IMR-90 (cell line): ENCODE data around the gene SLC8A1. TPM values are rescaled to one million over a fixed set of nuclear protein-coding genes. Genes with fewer than 3 reads are reported as not detected.

ENCODE experiments used
- ATAC-seq: fragments of 200-7000 bp; cut with Tn5 transposase; 2 replicates; pipeline ENCODE4 v1.9.1; 2020; ENCODE audit warnings: low read depth, mild to moderate bottlenecking, moderate library complexity
- BruUV-seq: library from RNA; stranded (reverse); fragments of 400-500 nt; replicated peaks from 2 replicates; lab custom pipeline; 2021; lab: Mats Ljungman, UMichigan
- CTCF ChIA-PET: fragments of 300-600 bp; formaldehyde crosslinking; extraction: SDS; loops from one replicate; lab custom pipeline; 2021; ENCODE audit warnings: antibody characterized with exemption; lab: Yijun Ruan, JAX
- POLR2A ChIA-PET: fragments of 300-600 bp; sonication (Branson Sonifier 250); formaldehyde crosslinking; loops from one replicate; lab custom pipeline; 2022; ENCODE audit warnings: antibody characterized with exemption; ENCODE audit not compliant: unreplicated experiment; lab: Charles Lee
- DNase-seq: peaks from one replicate; pipeline ENCODE4 v3.0.0; 2013
- H2AFZ ChIP-seq: replicated peaks from 2 replicates; pipeline ENCODE3; 2013; ENCODE audit warnings: low read length, mild to moderate bottlenecking; ENCODE audit not compliant: poor library complexity
- H2AK5ac ChIP-seq: 2 replicates; pipeline ENCODE4 v1.6.1; 2013; ENCODE audit warnings: low read depth, low read length, inconsistent platforms
- H2AK9ac ChIP-seq: replicated peaks from 2 replicates; pipeline ENCODE3; 2013; ENCODE audit warnings: mild to moderate bottlenecking, low read depth, low read length, moderate library complexity; ENCODE audit not compliant: poor library complexity
- H2BK120ac ChIP-seq: 2 replicates; pipeline ENCODE4 v1.6.1; 2013; ENCODE audit warnings: low read depth, low read length, inconsistent platforms
- H2BK15ac ChIP-seq: 3 replicates; pipeline ENCODE4 v1.6.1; 2013; ENCODE audit warnings: low read depth, low read length, inconsistent platforms
- H2BK20ac ChIP-seq: 2 replicates; pipeline ENCODE4 v1.6.1; 2013; ENCODE audit warnings: low read depth, mild to moderate bottlenecking, inconsistent platforms, low read length, moderate library complexity
- H2BK5ac ChIP-seq: 2 replicates; pipeline ENCODE4 v1.6.1; 2013; ENCODE audit warnings: mild to moderate bottlenecking, low read depth, low read length, inconsistent platforms; ENCODE audit not compliant: poor library complexity, severe bottlenecking
- H3K14ac ChIP-seq: replicated peaks from 2 replicates; pipeline ENCODE4 v1.6.1; 2013; ENCODE audit warnings: low read depth, low read length, inconsistent platforms
- H3K18ac ChIP-seq: 2 replicates; pipeline ENCODE4 v1.6.1; 2013; ENCODE audit warnings: low read depth, low read length, control low read depth
- H3K23ac ChIP-seq: 2 replicates; pipeline ENCODE4 v1.6.1; 2013; ENCODE audit warnings: low read depth, low read length, inconsistent platforms
- H3K27ac ChIP-seq: 2 replicates; pipeline ENCODE4 v1.5.1; 2013; ENCODE audit warnings: mild to moderate bottlenecking, control low read depth, low read length; ENCODE audit not compliant: insufficient read depth
- H3K27me3 ChIP-seq: 2 replicates; pipeline ENCODE4 v1.6.1; 2013; ENCODE audit warnings: low read length; ENCODE audit not compliant: control insufficient read depth, insufficient read depth
- H3K36me3 ChIP-seq: 2 replicates; pipeline ENCODE4 v1.6.1; 2013; ENCODE audit warnings: low read length, mixed read lengths; ENCODE audit not compliant: control insufficient read depth, insufficient read depth
- H3K4ac ChIP-seq: 2 replicates; pipeline ENCODE4 v1.6.1; 2013; ENCODE audit warnings: low read depth, low read length, inconsistent platforms
- H3K4me1 ChIP-seq: 2 replicates; pipeline ENCODE4 v1.6.1; 2013; ENCODE audit warnings: low read length, mixed read lengths; ENCODE audit not compliant: control insufficient read depth, insufficient read depth
- H3K4me2 ChIP-seq: 2 replicates; pipeline ENCODE4 v1.6.1; 2013; ENCODE audit warnings: low read depth, mild to moderate bottlenecking, control low read depth, low read length, moderate library complexity
- H3K4me3 ChIP-seq: 2 replicates; pipeline ENCODE4 v1.5.1; 2013; ENCODE audit warnings: low read depth, mild to moderate bottlenecking, control low read depth, low read length, moderate library complexity; ENCODE audit not compliant: insufficient read depth
- H3K56ac ChIP-seq: 2 replicates; pipeline ENCODE4 v1.6.1; 2013; ENCODE audit warnings: low read length, inconsistent platforms; ENCODE audit not compliant: insufficient read depth; ENCODE audit errors: extremely low read depth
- H3K79me1 ChIP-seq, 2 experiments: 2 replicates each; pipeline ENCODE4 v1.6.1; 2013; ENCODE audit warnings: low read length in 2 of 2, inconsistent platforms in 1 of 2, low read depth in 1 of 2
- H3K9ac ChIP-seq: 2 replicates; pipeline ENCODE4 v1.6.1; 2013; ENCODE audit warnings: low read depth, low read length, control low read depth
- H3K9me1 ChIP-seq: 2 replicates; pipeline ENCODE4 v1.6.1; 2013; ENCODE audit warnings: low read length, inconsistent platforms; ENCODE audit not compliant: insufficient read depth
- H3K9me3 ChIP-seq: 2 replicates; pipeline ENCODE4 v1.6.1; 2013; ENCODE audit warnings: low read length; ENCODE audit not compliant: control insufficient read depth, insufficient read depth
- H4K20me1 ChIP-seq: 2 replicates; pipeline ENCODE4 v1.6.1; 2013; ENCODE audit warnings: low read length, inconsistent platforms; ENCODE audit not compliant: insufficient read depth
- H4K5ac ChIP-seq: 2 replicates; pipeline ENCODE4 v1.6.1; 2013; ENCODE audit warnings: mild to moderate bottlenecking, low read depth, low read length, control low read depth
- H4K8ac ChIP-seq, 2 experiments: 2 replicates each; pipeline ENCODE4 v1.6.1; 2013; ENCODE audit warnings: low read depth in 2 of 2, low read length in 2 of 2, control low read depth in 1 of 2, inconsistent platforms in 1 of 2
- H4K91ac ChIP-seq: 2 replicates; pipeline ENCODE4 v1.6.1; 2013; ENCODE audit warnings: low read depth, low read length, inconsistent platforms; ENCODE audit not compliant: insufficient read depth
- BHLHE40 ChIP-seq: fragments of 150-350 bp; IDR thresholded peaks from 2 replicates; pipeline ENCODE4 v1.6.1; 2016; ENCODE audit warnings: mild to moderate bottlenecking, low read depth, low read length
- CEBPB ChIP-seq: IDR thresholded peaks from 2 replicates; pipeline ENCODE4 v1.6.1; 2012; ENCODE audit warnings: low read depth, low read length, improper control_type of control experiment
- ELK1 ChIP-seq: fragments of 150-350 bp; IDR thresholded peaks from 2 replicates; pipeline ENCODE4 v1.6.1; 2016; ENCODE audit warnings: low read depth, mild to moderate bottlenecking, low read length, moderate library complexity, borderline replicate concordance
- FOS ChIP-seq: fragments of 150-350 bp; IDR thresholded peaks from 2 replicates; pipeline ENCODE4 v1.6.1; 2016; ENCODE audit warnings: low read depth, low read length
- MXI1 ChIP-seq: IDR thresholded peaks from 2 replicates; pipeline ENCODE4 v1.6.1; 2012; ENCODE audit warnings: low read depth, mild to moderate bottlenecking, low read length, moderate library complexity, borderline replicate concordance
- RAD21 ChIP-seq: IDR thresholded peaks from 2 replicates; pipeline ENCODE4 v1.6.1; 2012; ENCODE audit warnings: low read length, improper control_type of control experiment
- WGBS, 2 experiments: methylation state at CpG; one replicate each; pipeline versions ENCODE4 v1.1.5 to v1.1.7; 2013; ENCODE audit warnings: missing lambda C conversion rate in 2 of 2; ENCODE audit not compliant: insufficient read length in 1 of 2; ENCODE audit errors: extremely low coverage in 2 of 2; 5-methylcytosine and 5-hydroxymethylcytosine counted together
- dilution Hi-C: fragments of 300-500 bp; cut with HindIII; formaldehyde crosslinking; loops from one replicate; pipeline ENCODE4 v1.14.3; 2018; ENCODE audit warnings: low sequenced_read_pairs; ENCODE audit not compliant: unreplicated experiment
- in situ Hi-C: fragments of 300-500 bp; cut with MboI; formaldehyde crosslinking; loops from 3 replicates; pipeline ENCODE4 v1.14.3; 2019; ENCODE audit warnings: low sequenced_read_pairs, inconsistent platforms, mixed read lengths
- intact Hi-C: fragments of 100-400 bp; cut with micrococcal nuclease; formaldehyde crosslinking; loops from 2 replicates; pipeline ENCODE4 v1.10.0; 2022
- polyA plus RNA-seq, 3 experiments: library from polyadenylated mRNA; depleted of rRNA; stranded (reverse); fragments of >200 nt; gene quantifications; 2 replicates each; pipeline ENCODE4 v1.2.3, GENCODE V29; 2012; ENCODE audit warnings: low replicate concordance in 1 of 3
- total RNA-seq: library from RNA; depleted of rRNA; stranded (reverse); fragments of >200 nt; gene quantifications from 2 replicates; pipeline ENCODE4 v1.2.3, GENCODE V29; 2012

The SLC8A1 gene
- total and polyA plus RNA-seq, 2 of the 4 experiments (the other 2 are of a cell fraction): 7.7 to 57.0 TPM

- Histone ChIP-seq H4K91ac (no peak overlapping the region), H3K36me3 (0 out of 2 replicates have a peak, but pooled peaks cover 1% of the 10 kb centered on the region), H3K4me1 (peaks cover 2% of the 10 kb centered on the region; the same call in 1 of the 2 replicates), H3K18ac (no peak overlapping the region), H4K5ac (no peak overlapping the region), H3K9ac (no peak overlapping the region), H2AK5ac (no peak overlapping the region), H2BK5ac (no peak overlapping the region), H3K4me3 (no peak overlapping the region), H3K79me1 (peaks cover 18 to 19% of the 10 kb centered on the region in 2 experiments), H3K4me2 (no peak overlapping the region), H3K4ac (no peak overlapping the region), H2BK15ac (no peak overlapping the region), H2AK9ac (no peak overlapping the region), H2BK20ac (no peak overlapping the region), H3K27ac (no peak overlapping the region), H3K56ac (no peak overlapping the region), H3K9me3 (peaks cover 7% of the 10 kb centered on the region), H4K8ac (no peak overlapping the region), H3K14ac (no peak overlapping the region), H2BK120ac (no peak overlapping the region), H4K20me1 (no peaks in the 10 kb centered on the region), H3K9me1 (no peaks in the 10 kb centered on the region; the same call in 1 of the 2 replicates), H2AFZ (no peak overlapping the region), H3K27me3 (no peaks in the 10 kb centered on the region), H3K23ac (no peak overlapping the region)
- ATAC-seq (peak; percentile 63), DNase-seq (peak; percentile 92)
- POLR2A ChIA-PET: no interaction called here
- TF ChIP-seq CEBPB (peak; percentile 100), ELK1 (no peak), MXI1 (no peak), BHLHE40 (peak; percentile 21; the same call in 1 of the 2 replicates), FOS (peak; percentile 62; the same call in 1 of the 2 replicates), RAD21 (0 out of 2 replicates have a peak, but pooled peaks have one; percentile 0)
- intact Hi-C loops (no loop called here), dilution Hi-C loops (no loop called here), in situ Hi-C loops (no loop called here)
- WGBS, 2 experiments: no CpG with 5 or more reads among the region's 2 CpGs
- CTCF ChIA-PET: no interaction called here
- BruUV-seq: no TSS peak
These were observed 67.2 kb downstream of the SLC8A1 start for GRCh38 chr2:40384714-40385113.
